ENCODE results near the gene CAPN13.

Gene CAPN13

GRCh38 chr2:30807249-30807648 is at the start of gene CAPN13:
Gene CAPN13 (minus strand): TSS chr2:30807446. CDS start chr2:30787325, 20,121 bp downstream.
- no peak for DNase-seq

GRCh38 chr2:30847841-30848240 is 40.6 kb upstream of the CAPN13 start:
- DNase-seq: no peak

DNA sequence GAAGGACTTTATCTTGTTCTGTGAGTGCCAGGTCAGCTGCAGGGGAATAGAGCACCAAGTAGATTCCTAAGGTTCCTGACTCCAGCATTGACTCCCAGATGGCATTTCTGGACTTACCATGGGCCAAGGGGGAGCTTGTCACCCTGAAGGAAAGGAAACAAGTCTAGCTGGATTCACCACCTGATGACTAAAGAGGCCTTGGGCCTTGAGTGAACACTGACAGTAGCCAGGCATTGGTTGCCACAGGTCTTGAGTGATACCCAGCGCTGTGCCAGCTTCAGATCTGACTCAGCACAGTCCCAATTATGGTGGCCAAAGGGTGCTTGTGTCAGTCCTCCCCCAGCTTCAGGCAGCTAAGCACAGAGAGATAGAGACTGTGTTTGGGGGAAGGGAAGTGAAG is 40.1 kb upstream of the CAPN13 start:
- no peak for DNase-seq

DNA sequence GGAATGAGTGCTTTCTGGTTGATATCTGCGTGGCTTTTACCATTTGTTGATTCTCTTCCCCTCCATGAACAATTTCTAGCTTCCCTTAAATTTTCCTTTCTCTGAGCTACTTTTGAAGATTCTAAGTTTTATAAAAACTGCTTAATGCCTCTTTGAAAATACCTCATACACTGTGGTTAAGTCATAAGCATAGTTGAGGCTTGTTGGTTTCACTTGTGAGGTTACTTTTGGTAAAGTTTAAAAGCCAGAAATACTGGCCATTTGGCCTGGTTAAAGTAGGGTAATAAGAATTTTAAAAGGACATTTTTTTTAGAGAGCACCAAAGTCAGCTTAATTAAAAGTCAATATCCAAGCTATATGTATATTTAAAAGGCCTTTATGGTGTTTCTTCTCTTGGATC is 21.3 kb upstream of the CAPN13 start:
- DNase-seq: no peak

GRCh38 chr2:30826916-30827315 is 19.7 kb upstream of the CAPN13 start:
- no peak for DNase-seq

- DNase-seq: no peak
Measured at GRCh38 chr2:30826481-30826880, 19.2 kb upstream of the CAPN13 start.

DNA sequence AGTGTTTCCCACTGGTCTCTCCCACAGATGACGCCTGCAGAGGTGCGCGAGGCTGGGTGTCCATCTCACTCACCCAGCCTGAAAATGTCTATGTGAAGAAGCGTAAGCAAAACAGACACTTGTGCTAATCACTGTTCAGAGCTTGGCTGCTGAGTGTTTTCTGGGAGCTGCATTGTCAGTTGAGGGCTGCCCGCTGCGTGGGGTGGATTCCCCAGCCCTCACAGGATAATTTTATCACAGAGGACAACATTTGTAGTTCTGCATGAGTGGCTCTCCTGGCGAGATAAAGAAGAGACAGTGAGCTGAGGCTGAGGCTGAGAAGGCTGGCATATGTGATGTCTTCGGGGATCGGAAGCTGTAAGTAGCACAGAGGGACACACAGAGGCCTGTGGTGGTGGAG is 16.2 kb upstream of the CAPN13 start:
- DNase-seq: no peak

- no peak for DNase-seq
Measured at GRCh38 chr2:30821960-30822359, 14.7 kb upstream of the CAPN13 start.

DNA sequence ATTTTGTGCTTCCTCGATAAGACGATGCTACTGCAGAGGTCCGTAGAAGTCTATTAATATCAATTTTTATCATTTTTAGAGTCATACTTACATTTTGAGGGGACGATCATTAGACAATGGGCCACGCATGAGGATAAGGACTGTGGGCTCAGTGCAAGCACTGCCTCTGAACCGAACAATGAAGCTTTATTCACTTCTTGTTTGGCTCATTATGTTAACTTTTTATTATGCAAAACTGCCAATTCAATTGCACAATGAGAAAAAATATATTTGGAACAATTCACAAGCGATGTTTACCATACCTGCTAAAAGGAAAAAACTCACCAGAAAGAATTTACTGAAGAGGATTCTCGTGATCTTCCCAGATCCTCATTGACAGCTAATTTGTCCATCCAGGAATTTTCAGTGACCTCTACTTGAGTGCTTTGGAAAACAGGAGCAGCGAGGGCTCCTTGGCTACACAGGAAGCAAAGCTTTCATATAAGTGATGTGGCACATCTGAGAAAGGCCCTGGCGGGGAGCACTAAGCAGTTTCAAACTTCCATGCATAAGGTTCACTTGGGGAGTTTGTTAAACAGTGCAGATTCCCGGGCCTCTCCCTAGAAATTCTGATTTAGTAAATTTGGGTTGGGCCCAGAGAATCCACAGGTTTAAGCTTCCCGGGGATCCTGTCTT is 13.3 kb upstream of the CAPN13 start:
- no peak for DNase-seq

- no peak for DNase-seq
Measured at GRCh38 chr2:30809938-30810337, 2.7 kb upstream of the CAPN13 start.

GRCh38 chr2:30808695-30809094 is 1.4 kb upstream of the CAPN13 start:
- no peak for DNase-seq

GRCh38 chr2:30803281-30803680 is 4.0 kb downstream of the CAPN13 start:
- DNase-seq: no peak

GRCh38 chr2:30802611-30803010 is 4.6 kb downstream of the CAPN13 start:
- no peak for DNase-seq

DNA sequence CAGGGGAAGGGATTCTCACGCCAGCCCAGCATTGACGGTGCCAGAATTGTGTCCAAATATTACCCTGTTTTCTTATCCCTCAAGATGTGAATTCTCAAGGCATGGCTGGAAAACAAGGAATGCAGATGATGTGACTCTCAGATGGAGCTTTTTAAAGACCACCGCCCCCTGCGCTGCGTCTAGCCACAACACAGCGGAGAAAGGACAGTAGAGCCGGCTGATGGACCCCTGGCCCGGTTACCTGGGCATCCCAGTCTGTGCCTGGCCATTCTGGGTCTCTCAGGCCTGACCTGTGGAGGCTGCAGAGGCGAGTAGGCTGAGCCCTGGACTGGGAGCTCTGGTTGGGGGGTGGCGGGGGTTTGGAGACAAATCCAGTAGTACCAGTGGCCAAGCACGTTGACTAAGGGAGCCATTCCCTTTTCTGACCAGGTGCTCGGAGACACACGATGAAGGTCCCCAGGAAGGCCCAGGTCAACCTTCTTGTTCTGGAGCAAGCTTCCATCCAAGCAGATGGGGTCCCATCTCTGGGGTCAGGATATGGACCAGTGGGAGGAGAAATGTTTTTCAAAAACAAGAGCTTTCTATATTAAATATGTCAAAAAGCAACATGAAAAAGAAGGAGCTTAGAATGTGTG is 5.3 kb downstream of the CAPN13 start:
- no peak for DNase-seq

- no peak for DNase-seq
Measured at GRCh38 chr2:30800159-30800558, 7.1 kb downstream of the CAPN13 start.

- no peak for DNase-seq
Measured at GRCh38 chr2:30799366-30799765, 7.9 kb downstream of the CAPN13 start.

GRCh38 chr2:30798536-30798991 is 8.7 kb downstream of the CAPN13 start:
- DNase-seq: no peak

- no peak for DNase-seq
Measured at GRCh38 chr2:30797381-30798015, 9.7 kb downstream of the CAPN13 start.

DNA sequence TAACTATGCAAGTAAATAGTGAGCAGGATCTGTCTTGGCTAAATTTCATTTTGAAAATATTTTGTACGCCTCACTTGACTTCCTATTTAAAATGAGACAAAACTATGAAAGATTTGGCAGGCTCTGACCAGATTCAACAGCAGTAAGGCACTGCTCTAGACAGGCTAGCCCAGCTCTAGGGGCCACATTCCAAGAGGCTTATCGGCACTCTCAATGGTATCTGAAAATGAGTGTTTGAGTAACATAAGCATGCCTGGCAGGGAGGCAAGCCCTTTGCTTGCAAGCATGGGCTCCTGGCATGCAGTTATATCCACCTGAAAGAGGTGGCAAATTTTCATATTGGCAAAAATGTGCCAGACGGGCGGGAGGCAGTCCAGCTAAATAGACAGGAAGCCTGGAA is 10.5 kb downstream of the CAPN13 start:
- DNase-seq: no peak

DNA sequence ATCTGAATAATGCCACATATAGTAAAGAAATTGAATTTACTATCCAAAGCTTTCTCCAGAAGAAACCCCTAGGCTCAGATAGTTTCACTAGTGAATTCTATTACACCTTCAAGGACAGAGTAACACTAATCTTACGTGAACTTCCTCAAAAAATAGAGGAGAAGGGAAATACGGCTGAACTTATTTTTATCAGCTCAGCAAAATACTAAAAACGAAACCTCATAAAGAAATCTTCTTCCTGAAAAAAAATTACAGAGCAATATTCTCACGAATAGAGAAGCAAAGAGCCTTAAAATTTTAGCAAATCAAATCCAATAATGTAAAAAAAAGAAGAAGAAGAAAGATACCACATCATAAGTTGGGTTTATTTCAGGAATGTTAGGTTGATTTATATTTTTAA is 14.7 kb downstream of the CAPN13 start:
- no peak for DNase-seq

DNA sequence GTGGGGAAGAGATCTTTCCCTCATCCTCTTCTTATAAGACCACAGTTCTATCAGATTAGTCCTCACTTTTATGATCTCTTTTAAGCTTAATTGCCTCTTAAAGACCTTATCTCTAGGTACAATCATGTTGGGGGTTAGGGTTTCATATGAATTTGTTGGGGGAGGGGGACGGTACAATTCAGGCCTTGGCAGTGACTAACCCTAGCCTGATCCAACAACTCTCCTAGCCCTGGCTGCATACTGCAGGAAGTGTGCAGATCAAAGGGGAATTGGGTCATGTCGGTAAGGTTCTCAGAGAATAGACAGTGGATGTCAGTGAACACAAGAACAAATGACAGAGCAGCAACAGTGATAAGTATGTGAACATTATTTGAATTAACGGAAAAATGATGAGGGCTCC is 16.4 kb downstream of the CAPN13 start:
- DNase-seq: no peak

DNA sequence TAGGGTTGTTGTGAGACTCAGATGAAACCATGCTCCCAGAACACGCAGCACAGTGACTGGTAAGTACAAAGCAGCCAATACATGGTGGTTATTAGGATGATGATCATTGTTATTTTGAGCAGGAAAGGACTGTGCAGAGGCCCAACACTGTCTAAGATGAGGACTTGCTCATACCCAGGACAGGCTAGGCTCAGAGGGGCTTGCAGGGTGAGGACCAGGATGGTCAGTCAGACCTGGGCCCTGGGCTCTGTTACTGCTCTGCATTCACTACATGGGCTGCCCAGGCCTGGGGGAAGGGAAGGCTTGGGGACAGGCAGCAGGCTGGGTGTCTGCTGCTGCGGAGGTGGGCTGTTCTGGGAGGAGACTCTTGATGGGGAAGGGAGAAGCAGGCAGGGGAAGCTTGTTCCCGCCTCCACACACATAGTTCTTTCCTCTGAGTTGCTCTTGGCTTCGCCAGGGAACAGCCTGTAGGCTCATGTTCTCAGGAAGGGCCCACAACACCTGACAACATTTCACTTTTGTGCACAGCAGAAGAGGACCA is 17.5 kb downstream of the CAPN13 start:
- DNase-seq: no peak

GRCh38 chr2:30786923-30787685 is 20.1 kb downstream of the CAPN13 start:
- DNase-seq: no peak

All from NCI-H524 (cell line).